MM.1S (cell line): ENCODE measurements around the gene ZNF621.

ENCODE experiments used
- EZH2 ChIP-seq: fragments of 300-600 bp; sonication (generic); optimal IDR thresholded peaks from 2 replicates; pipeline ENCODE3; 2017; ENCODE audit warnings: low read depth, mild to moderate bottlenecking, antibody characterized with exemption, low read length, mixed read lengths
- TF ChIP-seq, protein P1 (sequence below): fragments of 300-600 bp; sonication (generic); IDR thresholded peaks from 2 replicates; pipeline ENCODE4 v1.5.1; 2016; ENCODE audit warnings: antibody characterized with exemption, low read length, mixed read lengths

- TF ChIP-seq, protein P1, sequence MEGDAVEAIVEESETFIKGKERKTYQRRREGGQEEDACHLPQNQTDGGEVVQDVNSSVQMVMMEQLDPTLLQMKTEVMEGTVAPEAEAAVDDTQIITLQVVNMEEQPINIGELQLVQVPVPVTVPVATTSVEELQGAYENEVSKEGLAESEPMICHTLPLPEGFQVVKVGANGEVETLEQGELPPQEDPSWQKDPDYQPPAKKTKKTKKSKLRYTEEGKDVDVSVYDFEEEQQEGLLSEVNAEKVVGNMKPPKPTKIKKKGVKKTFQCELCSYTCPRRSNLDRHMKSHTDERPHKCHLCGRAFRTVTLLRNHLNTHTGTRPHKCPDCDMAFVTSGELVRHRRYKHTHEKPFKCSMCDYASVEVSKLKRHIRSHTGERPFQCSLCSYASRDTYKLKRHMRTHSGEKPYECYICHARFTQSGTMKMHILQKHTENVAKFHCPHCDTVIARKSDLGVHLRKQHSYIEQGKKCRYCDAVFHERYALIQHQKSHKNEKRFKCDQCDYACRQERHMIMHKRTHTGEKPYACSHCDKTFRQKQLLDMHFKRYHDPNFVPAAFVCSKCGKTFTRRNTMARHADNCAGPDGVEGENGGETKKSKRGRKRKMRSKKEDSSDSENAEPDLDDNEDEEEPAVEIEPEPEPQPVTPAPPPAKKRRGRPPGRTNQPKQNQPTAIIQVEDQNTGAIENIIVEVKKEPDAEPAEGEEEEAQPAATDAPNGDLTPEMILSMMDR, result peak; percentile 35
- no peak for TF ChIP-seq EZH2
Measured at GRCh38 chr3:40588406-40588805, 63.6 kb downstream of the ZNF621 start.
